Lower leg skin (tissue), 4 donors: ENCODE measurements around the gene DLGAP1. TPM values are rescaled to one million over a fixed set of nuclear protein-coding genes. Genes with fewer than 3 reads are reported as not detected.

Source experiments
- DNase-seq, 2 donors: peaks; one replicate each; pipeline ENCODE4 v3.0.0-alpha.2; 2019; ENCODE audit warnings: low spot score in 2 of 2
- H3K4me3 ChIP-seq: fragments of 200-600 bp; sonication (generic); 2 replicates; pipeline ENCODE4 v1.5.1; 2017; ENCODE audit warnings: mild to moderate bottlenecking, low read depth; ENCODE audit not compliant: poor library complexity, severe bottlenecking
- POLR2A ChIP-seq, 2 donors: fragments of 450-650 bp; IDR thresholded peaks; one replicate each; pipeline ENCODE4 v1.6.1; 2016 to 2017; ENCODE audit warnings: antibody characterized with exemption in 2 of 2, mild to moderate bottlenecking in 1 of 2, moderate library complexity in 1 of 2
- WGBS, 2 donors: methylation state at CpG; one replicate each; pipeline ENCODE4 v1.1.5; 2018; 5-methylcytosine and 5-hydroxymethylcytosine counted together
- intact Hi-C: fragments of 100-400 bp; cut with DNase I; formaldehyde crosslinking; loops from one replicate; pipeline ENCODE4 v1.15.0; 2023; ENCODE audit warnings: low total_unique reads
- total RNA-seq, 4 donors: library from RNA; depleted of rRNA; stranded (reverse); fragments of >200 nt; gene quantifications; one replicate each; pipeline ENCODE4 v1.1.0, GENCODE V29; 2016
- TF ChIP-seq, protein P1 (sequence below), 3 donors: fragments of 450-650 bp; IDR thresholded peaks; one replicate each; pipeline ENCODE4 v1.5.1; 2016; ENCODE audit warnings: antibody characterized with exemption in 3 of 3, mild to moderate bottlenecking in 3 of 3, moderate library complexity in 2 of 3

The DLGAP1 gene
- total RNA-seq, 4 donors from 2014 or later: 0.34 to 1.3 (median 0.82) TPM

DNA sequence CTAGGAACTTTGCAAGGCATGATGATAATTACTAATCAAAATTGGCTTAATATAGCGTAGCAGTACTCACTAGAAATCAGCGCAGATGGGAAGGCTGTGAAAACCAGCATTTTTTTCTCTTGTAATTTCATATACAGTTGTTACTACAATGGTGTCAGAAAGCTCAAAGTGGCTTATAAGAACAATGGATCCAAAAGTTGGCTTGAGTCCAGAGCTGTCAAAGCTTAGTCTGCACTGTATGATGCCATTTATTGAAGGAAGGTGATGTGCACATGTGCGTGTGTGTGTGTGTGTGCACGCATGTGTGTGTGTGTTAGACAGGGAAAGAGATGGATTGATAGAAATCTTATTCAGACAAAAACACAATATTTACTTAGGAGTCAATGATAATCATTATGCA lies 663.9 kb downstream of the DLGAP1 start:
- intact Hi-C loops: no loop called here
- H3K4me3 ChIP-seq: no peak overlapping the region
- no peak for TF ChIP-seq POLR2A (IDR thresholded peaks at IDR 0.05)
- TF ChIP-seq, protein P1, sequence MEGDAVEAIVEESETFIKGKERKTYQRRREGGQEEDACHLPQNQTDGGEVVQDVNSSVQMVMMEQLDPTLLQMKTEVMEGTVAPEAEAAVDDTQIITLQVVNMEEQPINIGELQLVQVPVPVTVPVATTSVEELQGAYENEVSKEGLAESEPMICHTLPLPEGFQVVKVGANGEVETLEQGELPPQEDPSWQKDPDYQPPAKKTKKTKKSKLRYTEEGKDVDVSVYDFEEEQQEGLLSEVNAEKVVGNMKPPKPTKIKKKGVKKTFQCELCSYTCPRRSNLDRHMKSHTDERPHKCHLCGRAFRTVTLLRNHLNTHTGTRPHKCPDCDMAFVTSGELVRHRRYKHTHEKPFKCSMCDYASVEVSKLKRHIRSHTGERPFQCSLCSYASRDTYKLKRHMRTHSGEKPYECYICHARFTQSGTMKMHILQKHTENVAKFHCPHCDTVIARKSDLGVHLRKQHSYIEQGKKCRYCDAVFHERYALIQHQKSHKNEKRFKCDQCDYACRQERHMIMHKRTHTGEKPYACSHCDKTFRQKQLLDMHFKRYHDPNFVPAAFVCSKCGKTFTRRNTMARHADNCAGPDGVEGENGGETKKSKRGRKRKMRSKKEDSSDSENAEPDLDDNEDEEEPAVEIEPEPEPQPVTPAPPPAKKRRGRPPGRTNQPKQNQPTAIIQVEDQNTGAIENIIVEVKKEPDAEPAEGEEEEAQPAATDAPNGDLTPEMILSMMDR (IDR thresholded peaks at IDR 0.05): no peak
- WGBS, 2 donors: 51 to 58% methylated on average over 4 of the region's 4 CpGs
- no peak for DNase-seq

DNA sequence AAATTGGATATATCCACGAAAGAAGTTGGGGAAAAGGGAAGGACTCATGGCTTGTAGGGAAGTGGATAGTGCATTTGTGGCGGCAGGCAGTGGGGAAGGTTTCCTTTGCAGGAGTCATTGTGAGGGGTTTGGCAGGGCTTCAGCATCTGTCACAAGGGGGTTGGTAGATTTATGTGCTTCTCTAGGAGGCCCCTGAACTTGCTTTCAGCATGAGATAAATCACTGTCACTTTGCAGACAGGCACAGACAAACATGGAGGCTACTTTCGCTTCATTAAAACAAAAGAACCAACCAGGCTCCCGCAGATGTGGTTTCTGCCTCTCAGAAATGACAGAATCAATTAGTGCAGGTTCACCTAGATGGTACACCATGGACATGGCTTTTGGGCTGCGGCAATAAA lies 664.4 kb downstream of the DLGAP1 start:
- DNase-seq: no peak
- intact Hi-C loops: no loop called here
- no peak for TF ChIP-seq POLR2A (IDR thresholded peaks at IDR 0.05)
- TF ChIP-seq, protein P1 (IDR thresholded peaks at IDR 0.05): no peak
- no peak overlapping the region for H3K4me3 ChIP-seq
- WGBS, 2 donors: 38 to 40% methylated on average over 5 of the region's 5 CpGs

DNA sequence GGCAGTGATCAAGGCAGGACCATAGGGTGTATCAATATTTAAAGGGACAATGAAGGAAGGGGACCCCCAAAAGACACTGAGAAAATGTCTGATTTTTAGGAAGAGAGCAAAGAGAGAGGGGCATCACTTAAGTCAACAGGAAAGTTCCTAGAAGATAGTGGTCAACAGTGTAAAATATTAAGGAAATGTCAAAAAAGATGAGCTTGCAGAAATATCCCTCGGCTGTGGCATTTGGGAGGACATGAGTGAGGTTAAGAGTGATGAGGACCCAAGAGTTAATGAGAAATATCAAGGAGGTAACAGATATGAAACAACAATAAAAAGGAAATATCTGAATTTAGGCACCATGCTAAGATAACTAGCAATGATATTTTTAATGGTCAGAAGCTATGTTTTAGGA lies 665.6 kb downstream of the DLGAP1 start:
- DNase-seq: no peak
- TF ChIP-seq, protein P1 (IDR thresholded peaks at IDR 0.05): no peak
- no peak for TF ChIP-seq POLR2A (IDR thresholded peaks at IDR 0.05)
- no peak overlapping the region for H3K4me3 ChIP-seq
- 85% methylated on average over 1 of the region's 1 CpG for WGBS, 2 donors
- intact Hi-C loops: no loop called here

DNA sequence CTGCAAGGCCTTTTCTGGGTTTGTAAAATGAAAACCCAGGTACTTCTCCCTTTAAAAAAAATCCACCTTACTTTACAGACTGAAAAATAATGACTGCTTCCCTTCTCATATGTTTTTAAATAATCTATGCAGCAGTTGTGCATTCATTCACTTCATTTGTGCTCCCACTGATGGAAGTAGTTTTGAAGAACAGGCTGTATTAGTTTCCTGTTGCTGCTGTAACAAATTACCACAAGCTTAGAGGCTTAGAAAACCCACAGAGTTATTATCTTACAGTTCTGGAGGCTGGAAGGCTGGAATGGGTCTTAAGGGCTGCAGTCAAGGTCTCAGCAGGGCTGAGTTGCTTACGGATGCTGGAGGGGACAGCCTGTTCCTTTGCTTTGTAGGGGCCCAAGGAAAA lies 670.2 kb downstream of the DLGAP1 start:
- WGBS, 2 donors: 90 to 96% methylated on average over 1 of the region's 1 CpG
- H3K4me3 ChIP-seq: no peak overlapping the region
- TF ChIP-seq, protein P1 (IDR thresholded peaks at IDR 0.05): no peak
- TF ChIP-seq POLR2A (IDR thresholded peaks at IDR 0.05): no peak
- DNase-seq: no peak
- intact Hi-C loops: no loop called here

DNA sequence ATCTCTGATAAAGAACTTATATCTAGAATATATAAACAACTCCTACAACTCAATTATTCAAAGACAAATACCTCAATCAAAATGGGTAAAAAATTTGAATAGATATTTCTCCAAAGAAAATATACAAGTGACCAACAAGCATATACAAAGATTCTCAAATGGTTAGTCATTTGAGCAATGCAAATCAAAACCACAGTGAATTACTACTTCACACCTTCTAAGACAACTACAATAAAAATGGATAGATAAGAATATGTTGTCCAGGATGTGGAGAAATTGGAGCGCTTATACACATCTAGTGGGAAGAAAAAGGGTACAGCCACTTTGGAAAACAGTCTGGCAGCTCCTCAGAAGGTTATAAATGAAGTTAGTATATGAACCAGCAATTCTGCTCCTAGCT lies 672.2 kb downstream of the DLGAP1 start:
- intact Hi-C loops: no loop called here
- no peak for DNase-seq
- no peak overlapping the region for H3K4me3 ChIP-seq
- TF ChIP-seq, protein P1 (IDR thresholded peaks at IDR 0.05): no peak
- TF ChIP-seq POLR2A (IDR thresholded peaks at IDR 0.05): no peak
- 96 to 100% methylated on average over 1 of the region's 1 CpG for WGBS, 2 donors

DNA sequence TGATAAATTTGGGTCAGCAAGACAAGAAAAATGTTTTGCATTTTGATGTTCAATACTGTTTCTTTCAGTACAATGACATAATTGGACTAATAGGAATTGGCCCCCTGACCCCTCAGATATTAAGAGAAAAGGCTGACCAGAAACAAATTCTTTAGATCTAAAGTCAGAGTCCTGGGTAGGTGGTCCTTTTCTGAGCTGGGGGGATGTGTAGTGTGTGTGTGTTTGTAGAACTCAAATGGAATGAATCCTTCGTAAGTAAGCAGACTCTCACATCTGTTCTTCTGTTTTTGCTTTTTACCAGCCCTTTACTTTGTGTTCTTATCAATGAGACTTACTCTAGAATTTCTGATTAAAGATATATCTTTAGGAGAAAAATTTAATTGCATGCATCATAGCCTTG lies 677.4 kb downstream of the DLGAP1 start:
- no peak for DNase-seq
- WGBS, 2 donors: 93 to 95% methylated on average over 1 of the region's 1 CpG
- TF ChIP-seq POLR2A (IDR thresholded peaks at IDR 0.05): no peak
- TF ChIP-seq, protein P1 (IDR thresholded peaks at IDR 0.05): no peak
- no peak overlapping the region for H3K4me3 ChIP-seq
- intact Hi-C loops: loop anchor here (10.0 kb wide), 1 partner anchor 227 kb away; no protein-coding TSS in a partner anchor
